OCI-LY3 (cell line): Measurements from ENCODE around the gene MKNK2.

Experiments
- CTCF ChIP-seq: fragments of 200-600, 300-600 bp; sonication (generic); IDR thresholded peaks from 2 replicates; pipeline ENCODE4 v1.5.1; 2014; ENCODE audit warnings: antibody characterized with exemption, low read length, low read depth
- EZH2phosphoT487 ChIP-seq: fragments of 200-600 bp; shearing (Covaris generic); IDR thresholded peaks from 2 replicates; pipeline ENCODE4 v1.6.1; 2018; ENCODE audit warnings: antibody characterized with exemption, mixed run types, low read depth

- no peak for TF ChIP-seq CTCF
- TF ChIP-seq EZH2phosphoT487 = no peak
Observed at GRCh38 chr19:2099054-2099501, 48.0 kb upstream of the MKNK2 start.
